Measurements from ENCODE around the gene FSIP1.

FSIP1 gene

GRCh38 chr15:39785841-39786240, 3.2 kb upstream of the FSIP1 start:
- DNase-seq (ENCODE audit: insufficient read length, low spot score) (no peak), FAIRE-seq (no peak)
- no peak for TF ChIP-seq SPI1 (IDR thresholded peaks at IDR 0.05; ENCODE audit: low read depth, low read length)
- TF ChIP-seq POLR2A (IDR thresholded peaks at IDR 0.05; ENCODE audit: low read depth, low read length): no peak
- TF ChIP-seq POLR2AphosphoS5 (IDR thresholded peaks at IDR 0.05; ENCODE audit: low read depth, low read length): no peak
- TF ChIP-seq PAX5 (IDR thresholded peaks at IDR 0.05; ENCODE audit: insufficient read depth, low read length, severe bottlenecking): no peak
- TF ChIP-seq POU2F2 (IDR thresholded peaks at IDR 0.05; ENCODE audit: low read depth, low read length): no peak
- TF ChIP-seq TAF1 (IDR thresholded peaks at IDR 0.05; ENCODE audit: low read depth, low read length): no peak

- no peak for TF ChIP-seq PAX5 (IDR thresholded peaks at IDR 0.05; ENCODE audit: insufficient read depth, low read length, severe bottlenecking)
- no peak for TF ChIP-seq POLR2A (IDR thresholded peaks at IDR 0.05; ENCODE audit: low read depth, low read length)
- no peak for TF ChIP-seq POLR2AphosphoS5 (IDR thresholded peaks at IDR 0.05; ENCODE audit: low read depth, low read length)
- TF ChIP-seq TAF1 (IDR thresholded peaks at IDR 0.05; ENCODE audit: low read depth, low read length): no peak
- TF ChIP-seq SPI1 (IDR thresholded peaks at IDR 0.05; ENCODE audit: low read depth, low read length): no peak
- no peak for TF ChIP-seq POU2F2 (IDR thresholded peaks at IDR 0.05; ENCODE audit: low read depth, low read length)
- FAIRE-seq (no peak), DNase-seq (ENCODE audit: insufficient read length, low spot score) (no peak)
These were observed 2.5 kb upstream of the FSIP1 start for GRCh38 chr15:39785139-39785538.

- TF ChIP-seq POU2F2 (IDR thresholded peaks at IDR 0.05; ENCODE audit: low read depth, low read length) (no peak), SPI1 (IDR thresholded peaks at IDR 0.05; ENCODE audit: low read depth, low read length) (no peak), TAF1 (IDR thresholded peaks at IDR 0.05; ENCODE audit: low read depth, low read length) (no peak), PAX5 (IDR thresholded peaks at IDR 0.05; ENCODE audit: insufficient read depth, low read length, severe bottlenecking) (no peak), POLR2AphosphoS5 (IDR thresholded peaks at IDR 0.05; ENCODE audit: low read depth, low read length) (no peak), POLR2A (IDR thresholded peaks at IDR 0.05; ENCODE audit: low read depth, low read length) (no peak)
- DNase-seq (ENCODE audit: insufficient read length, low spot score) (no peak), FAIRE-seq (no peak)
These were observed 2.0 kb upstream of the FSIP1 start for GRCh38 chr15:39784638-39785037.

GRCh38 chr15:39784125-39784524, 1.5 kb upstream of the FSIP1 start:
- FAIRE-seq: no peak

GRCh38 chr15:39783244-39783820, 691 bp upstream of the FSIP1 start:
- FAIRE-seq (no peak), DNase-seq (ENCODE audit: insufficient read length, low spot score) (no peak)
- TF ChIP-seq POLR2A (IDR thresholded peaks at IDR 0.05; ENCODE audit: low read depth, low read length) (no peak), POLR2AphosphoS5 (IDR thresholded peaks at IDR 0.05; ENCODE audit: low read depth, low read length) (no peak), TAF1 (IDR thresholded peaks at IDR 0.05; ENCODE audit: low read depth, low read length) (no peak), PAX5 (IDR thresholded peaks at IDR 0.05; ENCODE audit: insufficient read depth, low read length, severe bottlenecking) (no peak), POU2F2 (IDR thresholded peaks at IDR 0.05; ENCODE audit: low read depth, low read length) (no peak), SPI1 (IDR thresholded peaks at IDR 0.05; ENCODE audit: low read depth, low read length) (no peak)

More at GRCh38 chr15:39784125-39784524, 1.5 kb upstream of the FSIP1 start:
- TF ChIP-seq POLR2AphosphoS5 (IDR thresholded peaks at IDR 0.05; ENCODE audit: low read depth, low read length): no peak
- no peak for TF ChIP-seq POLR2A (IDR thresholded peaks at IDR 0.05; ENCODE audit: low read depth, low read length)
- no peak for TF ChIP-seq PAX5 (IDR thresholded peaks at IDR 0.05; ENCODE audit: insufficient read depth, low read length, severe bottlenecking)
- no peak for TF ChIP-seq TAF1 (IDR thresholded peaks at IDR 0.05; ENCODE audit: low read depth, low read length)
- TF ChIP-seq SPI1 (IDR thresholded peaks at IDR 0.05; ENCODE audit: low read depth, low read length): no peak
- TF ChIP-seq POU2F2 (IDR thresholded peaks at IDR 0.05; ENCODE audit: low read depth, low read length): no peak
- no peak for DNase-seq (ENCODE audit: insufficient read length, low spot score)

GRCh38 chr15:39781967-39782302, 706 bp downstream of the FSIP1 start:
- no peak for FAIRE-seq
- DNase-seq (ENCODE audit: insufficient read length, low spot score): no peak
- no peak for TF ChIP-seq POLR2A (IDR thresholded peaks at IDR 0.05; ENCODE audit: low read depth, low read length)
- no peak for TF ChIP-seq PAX5 (IDR thresholded peaks at IDR 0.05; ENCODE audit: insufficient read depth, low read length, severe bottlenecking)
- no peak for TF ChIP-seq SPI1 (IDR thresholded peaks at IDR 0.05; ENCODE audit: low read depth, low read length)
- no peak for TF ChIP-seq POU2F2 (IDR thresholded peaks at IDR 0.05; ENCODE audit: low read depth, low read length)
- TF ChIP-seq TAF1 (IDR thresholded peaks at IDR 0.05; ENCODE audit: low read depth, low read length): no peak
- no peak for TF ChIP-seq POLR2AphosphoS5 (IDR thresholded peaks at IDR 0.05; ENCODE audit: low read depth, low read length)

- no peak for DNase-seq (ENCODE audit: insufficient read length, low spot score)
- TF ChIP-seq SPI1 (IDR thresholded peaks at IDR 0.05; ENCODE audit: low read depth, low read length): no peak
- TF ChIP-seq POLR2A (IDR thresholded peaks at IDR 0.05; ENCODE audit: low read depth, low read length): no peak
- no peak for TF ChIP-seq POU2F2 (IDR thresholded peaks at IDR 0.05; ENCODE audit: low read depth, low read length)
- no peak for TF ChIP-seq TAF1 (IDR thresholded peaks at IDR 0.05; ENCODE audit: low read depth, low read length)
- TF ChIP-seq PAX5 (IDR thresholded peaks at IDR 0.05; ENCODE audit: insufficient read depth, low read length, severe bottlenecking): no peak
- TF ChIP-seq POLR2AphosphoS5 (IDR thresholded peaks at IDR 0.05; ENCODE audit: low read depth, low read length): no peak
- no peak for FAIRE-seq
These were observed 1.3 kb downstream of the FSIP1 start for GRCh38 chr15:39781147-39781966.

- DNase-seq (ENCODE audit: insufficient read length, low spot score): no peak
- no peak for TF ChIP-seq POLR2AphosphoS5 (IDR thresholded peaks at IDR 0.05; ENCODE audit: low read depth, low read length)
- TF ChIP-seq POLR2A (IDR thresholded peaks at IDR 0.05; ENCODE audit: low read depth, low read length): no peak
- TF ChIP-seq POU2F2 (IDR thresholded peaks at IDR 0.05; ENCODE audit: low read depth, low read length): no peak
- no peak for TF ChIP-seq PAX5 (IDR thresholded peaks at IDR 0.05; ENCODE audit: insufficient read depth, low read length, severe bottlenecking)
- no peak for TF ChIP-seq SPI1 (IDR thresholded peaks at IDR 0.05; ENCODE audit: low read depth, low read length)
- no peak for TF ChIP-seq TAF1 (IDR thresholded peaks at IDR 0.05; ENCODE audit: low read depth, low read length)
- FAIRE-seq: no peak
These were observed 4.6 kb downstream of the FSIP1 start for GRCh38 chr15:39778021-39778420.

GRCh38 chr15:39777496-39777895, 5.1 kb downstream of the FSIP1 start:
- FAIRE-seq (no peak), DNase-seq (ENCODE audit: insufficient read length, low spot score) (no peak)
- no peak for TF ChIP-seq SPI1 (IDR thresholded peaks at IDR 0.05; ENCODE audit: low read depth, low read length)
- TF ChIP-seq PAX5 (IDR thresholded peaks at IDR 0.05; ENCODE audit: insufficient read depth, low read length, severe bottlenecking): no peak
- no peak for TF ChIP-seq POU2F2 (IDR thresholded peaks at IDR 0.05; ENCODE audit: low read depth, low read length)
- TF ChIP-seq POLR2AphosphoS5 (IDR thresholded peaks at IDR 0.05; ENCODE audit: low read depth, low read length): no peak
- no peak for TF ChIP-seq TAF1 (IDR thresholded peaks at IDR 0.05; ENCODE audit: low read depth, low read length)
- TF ChIP-seq POLR2A (IDR thresholded peaks at IDR 0.05; ENCODE audit: low read depth, low read length): no peak
